Measurements from ENCODE around the gene FNBP1. TPM values are rescaled to one million over a fixed set of nuclear protein-coding genes. Genes with fewer than 3 reads are reported as not detected.
A peak's percentile ranks its signal among the peaks of the same experiment; 100 is the strongest.

FNBP1 gene
- total RNA-seq, 1 donor from 2014 or later, result 25.6 TPM

DNA sequence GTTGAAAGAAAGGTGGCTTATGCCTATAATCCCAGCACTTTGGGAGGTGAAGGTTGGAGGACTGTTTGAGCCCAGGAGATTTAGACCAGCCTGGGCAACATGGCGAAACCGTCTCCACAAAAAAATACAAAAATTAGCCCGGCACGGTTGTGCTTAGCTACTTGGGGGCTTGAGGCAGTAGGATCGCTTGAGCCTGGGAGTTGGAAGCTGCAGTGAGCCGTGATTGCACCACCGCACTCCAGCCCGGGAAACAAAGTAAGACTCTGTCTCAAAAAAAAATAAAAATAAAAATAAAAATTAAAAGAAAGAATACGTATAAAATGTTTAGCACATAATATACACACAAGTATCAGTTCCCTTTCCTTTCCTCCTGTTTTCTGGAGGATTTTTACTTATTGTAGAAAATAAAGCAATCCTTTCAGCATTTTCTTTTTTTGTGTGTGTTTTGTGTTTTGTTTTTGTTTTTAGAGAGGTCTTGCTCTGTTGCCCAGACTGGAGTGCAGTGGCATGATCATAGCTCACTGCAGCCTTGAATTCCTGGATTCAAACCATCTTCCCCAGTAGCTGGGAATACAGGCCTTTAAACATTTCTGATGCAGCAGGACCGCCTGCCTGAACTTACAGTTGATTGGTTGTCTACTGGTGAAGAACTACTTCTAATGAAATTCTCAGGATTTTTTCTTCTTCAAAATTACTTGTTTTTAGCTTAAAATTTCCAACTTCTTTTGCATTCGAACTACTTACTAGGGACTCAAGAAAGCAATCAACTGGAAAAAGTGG is 6.6 kb upstream of the FNBP1 start:
- DNase-seq (ENCODE audit: low read depth), result no peak
- H3K4me3 ChIP-seq (ENCODE audit: low read depth, low read length), result no peak overlapping the region
- no peak for TF ChIP-seq CTCF (conservative IDR thresholded peaks at IDR 0.05; ENCODE audit: low read depth, low read length)

GRCh38 chr9:130045725-130046450 is 2.9 kb upstream of the FNBP1 start:
- no peak for DNase-seq (ENCODE audit: low read depth)
- no peak overlapping the region for H3K4me3 ChIP-seq (ENCODE audit: low read depth, low read length)
- no peak for TF ChIP-seq CTCF (conservative IDR thresholded peaks at IDR 0.05; ENCODE audit: low read depth, low read length)

DNA sequence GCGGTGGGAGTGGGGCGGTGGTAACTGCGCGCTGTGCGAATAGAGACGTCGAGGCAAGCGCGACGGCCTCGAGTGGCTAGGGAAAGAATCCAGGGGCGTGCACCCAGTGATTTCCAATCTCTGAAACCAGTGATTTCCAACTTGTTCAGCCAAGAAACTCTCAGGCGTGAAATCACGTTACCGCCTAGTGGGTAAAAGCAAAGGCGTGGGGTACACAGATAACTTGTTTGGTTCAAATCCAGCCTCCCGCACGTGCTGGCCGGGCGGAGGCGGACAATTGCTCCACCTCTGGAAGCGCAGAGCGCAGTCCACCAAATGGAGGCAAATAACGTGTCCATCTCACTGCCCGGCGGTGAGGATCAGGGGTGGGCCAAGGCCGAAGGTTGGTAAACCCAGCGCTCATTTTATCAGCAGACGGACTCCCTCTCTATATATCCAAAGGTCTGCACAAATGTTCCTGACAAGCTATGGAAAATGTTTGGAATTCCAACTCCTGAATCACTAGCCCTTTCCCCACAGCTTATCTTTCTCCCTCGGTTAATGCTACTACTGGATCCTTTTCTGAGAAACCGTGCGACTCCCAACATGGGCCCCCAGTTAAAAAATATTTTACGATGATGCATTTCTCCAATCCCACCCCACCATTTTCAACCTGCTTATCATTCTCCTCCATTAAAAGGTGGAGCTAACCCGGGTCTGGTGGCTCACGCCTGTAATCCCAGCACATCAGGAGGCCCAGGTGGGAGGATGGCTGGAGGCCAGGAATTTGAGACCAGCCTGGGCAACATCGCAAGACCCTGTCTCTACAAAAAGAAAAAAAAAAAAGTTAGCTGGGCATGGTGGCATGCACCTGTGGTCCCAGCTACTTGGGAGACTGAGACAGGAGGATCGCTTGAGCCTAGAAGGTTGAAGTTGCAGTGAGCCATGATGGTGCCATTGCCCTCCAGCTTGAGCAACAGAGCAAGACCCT is 950 bp upstream of the FNBP1 start:
- no peak for TF ChIP-seq CTCF (conservative IDR thresholded peaks at IDR 0.05; ENCODE audit: low read depth, low read length)
- peak overlapping the region; percentile 89 for H3K4me3 ChIP-seq (ENCODE audit: low read depth, low read length)
- DNase-seq (ENCODE audit: low read depth), result no peak

GRCh38 chr9:130042406-130042884 is 544 bp downstream of the FNBP1 start:
- DNase-seq (ENCODE audit: low read depth), result no peak
- peak overlapping the region; percentile 89 for H3K4me3 ChIP-seq (ENCODE audit: low read depth, low read length)
- no peak for TF ChIP-seq CTCF (conservative IDR thresholded peaks at IDR 0.05; ENCODE audit: low read depth, low read length)

- H3K4me3 ChIP-seq (ENCODE audit: low read depth, low read length), result peak overlapping the region; percentile 89
- DNase-seq (ENCODE audit: low read depth), result no peak
- no peak for TF ChIP-seq CTCF (conservative IDR thresholded peaks at IDR 0.05; ENCODE audit: low read depth, low read length)
These were observed 1.2 kb downstream of the FNBP1 start for GRCh38 chr9:130041648-130042405.

Data from epithelial cell of proximal tubule (primary cell).